ENCODE results near the gene COQ3. TPM values are rescaled to one million over a fixed set of nuclear protein-coding genes. Genes with fewer than 3 reads are reported as not detected.

COQ3 gene
- total RNA-seq, 1 donor from 2014 or later, result 9.7 TPM

- intact Hi-C loops (cut with micrococcal nuclease), result no loop called here
Observed at GRCh38 chr6:99390896-99391295, 3.1 kb downstream of the COQ3 start.

DNA sequence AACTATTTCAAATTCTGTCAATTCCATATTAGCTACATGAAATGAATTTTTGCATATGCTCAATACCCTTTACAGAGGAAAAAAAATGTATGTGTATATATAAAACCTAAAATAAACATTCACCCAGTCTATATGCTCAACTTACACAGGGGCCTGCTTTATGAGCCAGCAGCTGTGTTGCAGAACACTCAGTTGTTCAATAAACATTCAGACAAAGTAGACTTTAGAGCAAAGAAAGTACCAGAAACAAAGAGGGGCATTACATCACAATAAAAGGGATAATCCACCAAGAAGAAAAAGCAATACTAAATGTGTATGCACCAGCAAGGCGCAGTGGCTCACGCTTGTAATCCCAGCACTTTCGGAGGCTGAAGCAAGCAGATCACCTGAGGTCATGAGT lies 9.5 kb downstream of the COQ3 start:
- intact Hi-C loops (cut with micrococcal nuclease), result no loop called here

DNA sequence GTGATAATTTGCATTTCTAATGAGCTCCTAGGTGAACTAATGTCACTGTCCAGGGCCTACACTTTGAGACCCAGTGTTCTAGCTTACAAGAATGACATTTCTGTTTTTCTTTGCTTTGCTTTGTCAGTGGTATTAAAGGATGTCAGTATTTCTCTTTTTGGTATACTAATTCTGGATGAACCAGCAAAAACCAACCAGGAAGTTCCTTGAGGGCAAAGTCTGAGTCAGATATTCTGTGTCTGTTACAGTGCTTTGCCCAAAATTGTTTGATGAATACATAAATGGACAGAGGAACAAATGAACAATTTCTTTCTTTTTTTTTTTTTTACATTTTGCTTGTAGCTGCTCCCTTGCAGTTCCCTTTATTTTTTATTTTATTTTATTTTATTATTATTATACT lies 15.4 kb downstream of the COQ3 start:
- intact Hi-C loops (cut with micrococcal nuclease), result no loop called here

- intact Hi-C loops (cut with micrococcal nuclease), result no loop called here
Observed at GRCh38 chr6:99369533-99369932, 24.5 kb downstream of the COQ3 start.

DNA sequence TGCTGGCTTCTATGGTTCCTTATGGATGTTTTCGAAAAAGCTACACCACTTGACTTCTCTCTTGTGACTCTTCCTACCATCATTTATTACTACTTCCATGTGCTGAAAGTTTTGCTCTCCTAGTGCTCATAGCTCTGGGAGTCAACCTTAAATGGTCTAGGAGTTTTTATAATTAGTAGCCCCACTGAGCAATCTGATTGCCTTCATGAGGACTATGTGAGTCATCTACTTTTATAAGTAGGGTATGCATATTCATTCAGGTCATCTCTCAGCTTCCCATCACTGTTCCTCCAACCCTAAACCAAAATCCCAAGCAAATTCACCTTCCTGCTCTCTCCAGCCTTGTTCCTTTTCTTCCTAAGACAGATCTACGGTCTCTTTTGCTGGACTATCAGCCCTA lies 27.1 kb downstream of the COQ3 start:
- intact Hi-C loops (cut with micrococcal nuclease), result no loop called here

GRCh38 chr6:99364026-99364425 lies 30.0 kb downstream of the COQ3 start:
- intact Hi-C loops (cut with micrococcal nuclease), result no loop called here

GRCh38 chr6:99362678-99363268 lies 31.2 kb downstream of the COQ3 start:
- intact Hi-C loops (cut with micrococcal nuclease), result no loop called here

- intact Hi-C loops (cut with micrococcal nuclease), result no loop called here
Observed at GRCh38 chr6:99359800-99360199, 34.2 kb downstream of the COQ3 start.

- intact Hi-C loops (cut with micrococcal nuclease), result no loop called here
Observed at GRCh38 chr6:99356641-99357040, 37.4 kb downstream of the COQ3 start.

- intact Hi-C loops (cut with micrococcal nuclease), result no loop called here
Observed at GRCh38 chr6:99354983-99355382, 39.0 kb downstream of the COQ3 start.

- intact Hi-C loops (cut with micrococcal nuclease), result no loop called here
Observed at GRCh38 chr6:99353126-99353525, 40.9 kb downstream of the COQ3 start.

DNA sequence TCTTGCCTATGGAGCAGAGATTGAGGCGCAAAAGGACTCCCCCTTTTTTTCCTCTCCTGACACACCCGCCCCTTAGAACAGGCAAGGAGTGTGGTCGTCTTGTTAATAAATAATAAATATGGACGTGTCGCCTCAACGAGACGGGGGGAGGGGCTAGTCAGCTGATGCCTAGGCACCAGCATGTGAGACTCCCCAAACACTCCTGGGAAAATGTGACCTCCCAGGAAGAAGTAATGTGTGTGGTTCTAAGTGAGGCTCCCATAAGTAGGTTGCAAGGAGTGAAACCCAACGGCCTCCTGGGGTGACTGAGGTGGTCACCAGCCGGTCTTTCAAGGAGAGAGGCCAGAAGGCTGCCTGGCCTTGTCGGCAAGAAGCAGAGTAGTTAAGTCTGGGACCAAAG lies 43.4 kb downstream of the COQ3 start:
- intact Hi-C loops (cut with micrococcal nuclease), result no loop called here

DNA sequence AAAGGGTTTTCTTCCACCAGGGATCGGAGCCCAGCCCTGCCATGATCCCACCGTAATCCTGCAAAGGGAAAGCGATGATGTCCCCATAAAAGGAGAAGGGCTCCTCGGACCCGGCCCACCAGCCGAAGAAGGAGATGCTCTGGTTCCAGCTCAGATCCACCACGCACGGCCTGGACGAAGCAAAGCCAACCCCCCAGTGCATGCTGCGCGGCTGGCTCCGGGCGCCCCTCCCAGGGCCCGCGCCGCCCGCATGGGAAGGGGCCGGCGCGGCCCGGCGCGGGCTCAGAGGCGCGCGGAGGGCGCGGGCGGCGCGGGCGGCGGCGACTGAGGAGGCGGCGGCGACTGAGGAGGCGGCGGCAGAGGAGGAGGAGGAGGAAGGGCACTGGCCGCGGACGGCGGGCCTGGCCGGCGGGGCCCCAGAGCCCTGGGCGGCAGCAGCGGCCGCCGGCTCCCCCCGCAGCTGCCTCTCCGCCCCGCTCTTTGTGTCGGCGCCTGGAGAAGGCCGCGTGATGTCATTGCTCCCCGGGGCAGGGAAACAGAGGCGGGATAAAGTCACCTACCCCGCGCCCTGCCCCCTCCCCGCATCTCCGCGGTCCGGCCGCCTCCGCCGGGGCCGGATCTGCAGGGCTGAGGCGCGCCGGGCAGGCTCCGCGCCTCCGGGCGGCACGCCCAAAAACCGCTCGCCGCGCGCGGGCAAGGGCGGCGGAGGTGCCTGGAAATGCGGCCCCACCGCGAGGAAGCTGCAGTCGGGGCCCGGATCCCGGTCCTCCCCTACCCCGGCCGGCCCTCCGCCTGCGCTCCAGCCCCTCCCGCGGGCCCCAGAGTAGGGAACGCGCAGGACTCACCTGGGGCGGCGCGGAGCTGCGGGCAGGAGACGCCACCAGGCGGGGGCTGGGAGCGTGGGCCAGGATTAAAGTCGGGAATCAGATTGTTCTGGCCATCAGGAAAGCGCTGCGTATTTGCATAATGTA lies 44.5 kb downstream of the COQ3 start, which contains the start of gene FAXC:
Gene FAXC (minus strand): TSS at position 504 of the 971 bp plus-strand sequence. CDS start 302 bp downstream, at position 202.
- intact Hi-C loops (cut with micrococcal nuclease), result no loop called here

DNA sequence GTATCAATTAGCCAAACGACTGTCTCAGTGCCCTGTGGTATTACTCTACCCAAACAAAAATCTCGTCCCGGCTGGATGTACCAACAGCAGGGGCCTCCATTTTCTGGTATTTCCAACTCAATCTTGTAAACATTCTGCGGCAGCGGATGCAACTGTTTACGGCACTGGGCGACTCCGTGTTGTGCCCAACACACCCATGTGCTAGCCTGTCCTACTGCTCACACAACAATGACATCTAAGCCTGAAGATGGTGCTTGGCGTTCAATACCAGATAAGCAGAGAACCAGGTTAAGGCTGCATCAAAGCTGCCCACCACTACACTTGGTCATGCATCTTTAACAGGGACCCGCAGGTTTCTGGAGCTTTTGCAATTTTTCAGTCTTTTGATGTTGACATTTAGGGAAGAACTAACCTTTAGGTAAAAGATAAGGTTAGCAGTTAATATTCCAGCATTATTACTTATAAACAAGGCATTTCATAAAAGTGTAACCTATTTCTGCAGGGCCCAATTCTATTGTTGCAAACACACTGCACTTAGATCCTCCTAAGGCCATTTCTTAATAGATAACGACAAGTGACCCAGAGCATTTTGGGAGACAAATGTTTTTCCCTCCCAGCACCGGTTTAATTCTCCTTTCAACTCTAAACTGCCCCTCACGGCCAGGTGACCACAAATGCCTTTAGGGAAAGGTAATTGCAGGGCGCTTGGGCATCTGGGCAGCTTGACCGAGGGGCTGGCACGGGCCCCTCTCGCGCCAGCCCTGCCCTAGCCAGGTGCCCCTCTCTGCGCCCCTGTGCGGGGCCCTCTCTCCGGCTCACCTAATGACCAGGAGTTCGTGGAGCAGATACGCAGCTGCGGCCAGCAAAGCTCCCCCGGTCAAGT lies 45.5 kb downstream of the COQ3 start:
- intact Hi-C loops (cut with micrococcal nuclease), result no loop called here

- intact Hi-C loops (cut with micrococcal nuclease), result no loop called here
Observed at GRCh38 chr6:99347804-99348203, 46.2 kb downstream of the COQ3 start.

GRCh38 chr6:99346595-99346994 lies 47.4 kb downstream of the COQ3 start:
- intact Hi-C loops (cut with micrococcal nuclease), result no loop called here

DNA sequence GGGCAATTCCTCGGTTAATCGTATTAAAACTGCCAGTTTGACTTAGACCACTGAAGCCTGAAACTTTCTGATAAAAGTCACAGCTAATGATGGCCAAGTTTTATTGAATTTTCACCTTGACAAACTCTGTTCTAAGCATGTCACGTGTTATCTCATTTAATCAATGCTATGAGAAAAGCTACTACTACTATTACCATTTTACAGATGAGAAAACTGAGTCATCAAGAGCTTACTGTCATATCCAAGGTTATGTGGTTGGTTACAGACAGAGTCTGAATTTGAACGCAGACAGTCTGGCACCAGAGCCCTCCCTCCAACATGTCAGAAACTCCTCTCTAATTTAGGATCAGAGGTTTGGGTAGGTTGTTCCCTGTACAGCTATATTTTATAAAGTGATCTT lies 48.8 kb downstream of the COQ3 start:
- intact Hi-C loops (cut with micrococcal nuclease), result loop anchor here (1.0 kb wide), 1 partner anchor 11 kb away; no protein-coding TSS in a partner anchor

DNA sequence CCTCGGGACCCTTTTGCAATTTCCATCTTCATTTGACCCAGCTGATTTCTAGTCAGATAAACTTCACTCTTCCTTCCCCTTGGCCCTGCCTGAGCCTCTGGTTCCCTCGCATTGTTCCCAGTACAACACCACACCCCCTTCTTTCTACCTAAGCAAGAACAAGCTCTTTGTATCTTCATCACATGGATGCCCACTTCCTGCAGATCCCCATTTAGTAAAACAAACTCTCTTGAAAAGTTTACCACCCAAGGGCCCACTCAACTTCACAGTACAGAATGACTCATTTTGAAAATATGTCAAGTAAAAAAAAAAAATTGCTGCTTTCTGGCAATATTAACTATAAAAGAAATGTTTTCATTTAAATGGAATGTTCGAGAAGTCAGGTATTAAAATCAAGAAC lies 49.7 kb downstream of the COQ3 start:
- intact Hi-C loops (cut with micrococcal nuclease), result no loop called here

DNA sequence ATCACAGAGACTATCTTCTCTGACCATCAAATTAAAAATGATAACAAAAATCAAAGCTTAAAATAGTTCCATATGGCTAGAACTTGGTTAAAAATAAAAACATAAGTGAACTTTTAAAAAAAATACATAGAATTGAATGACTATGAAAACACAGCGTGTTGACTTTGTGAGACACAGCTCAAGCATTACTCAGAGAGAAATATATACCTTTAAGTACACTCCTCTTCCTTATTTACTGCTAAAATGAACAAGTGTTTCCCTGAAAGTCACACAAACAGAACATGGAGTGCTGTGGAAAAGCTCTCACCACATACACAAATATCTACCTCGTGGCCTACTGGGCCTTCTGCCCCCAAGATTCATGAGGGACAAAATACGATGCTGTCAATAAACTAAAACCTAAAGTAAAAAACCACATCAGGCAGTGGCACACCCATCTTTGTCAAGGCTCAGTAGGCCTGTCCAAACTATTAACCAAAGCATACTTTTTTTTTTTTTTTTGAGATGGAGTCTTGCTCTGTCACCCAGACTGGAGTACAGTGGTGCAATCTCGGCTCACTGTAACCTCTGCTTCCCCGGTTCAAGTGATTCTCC lies 52.0 kb downstream of the COQ3 start:
- intact Hi-C loops (cut with micrococcal nuclease), result no loop called here

- intact Hi-C loops (cut with micrococcal nuclease), result loop anchor here (10.0 kb wide), 2 partner anchors 247 to 487 kb away; no protein-coding TSS in a partner anchor
Observed at GRCh38 chr6:99338188-99338587, 55.8 kb downstream of the COQ3 start.

GRCh38 chr6:99335298-99335697 lies 58.7 kb downstream of the COQ3 start:
- intact Hi-C loops (cut with micrococcal nuclease), result loop anchor here (2.0 to 10.0 kb wide), 3 partner anchors 60 to 490 kb away; partner anchors contain the start of gene COQ3

Data from T-helper 2 cell treated with Interferon-gamma antibody and Interleukin-4, amounts not matched to agents 100 ng/mL and 5 ng/mL, for 36 hours (primary cell).